Measurements from ENCODE around the gene BACH2. TPM values are rescaled to one million over a fixed set of nuclear protein-coding genes. Genes with fewer than 3 reads are reported as not detected.

The BACH2 gene
- total and polyA plus RNA-seq, 2 of the 8 experiments (the other 6 are each of a cell fraction or from before 2014, with no cell fraction given): 1.9 to 5.9 TPM

GRCh38 chr6:90226257-90226656 is 70.4 kb downstream of the BACH2 start:
- CTCF ChIA-PET (ENCODE audit: partially characterized antibody): interaction anchor here (0.7 to 2.5 kb wide), 5 partner anchors 13 to 286 kb away, joined by 3 to 7 read pairs (median 3); no protein-coding TSS in a partner anchor
- Histone ChIP-seq H2AK5ac (ENCODE audit: low read depth, low read length) (no peak overlapping the region), H3K79me2 (ENCODE audit: control insufficient read depth in 1 of 2, insufficient read depth in 2 of 2, low read length in 2 of 2) (no peaks in the 10 kb centered on the region), H2BK15ac (ENCODE audit: low read length) (no peak overlapping the region), H3K4me1 (replicated peaks in 1 of 4; ENCODE audit: control insufficient read depth in 3 of 4, insufficient read depth in 4 of 4, low read length in 3 of 4) (peaks cover 0 to 2% (median under 1%) of the 10 kb centered on the region in 4 experiments; a peak in 2 of 7 replicates), H3K27ac (ENCODE audit: low read depth, low read length) (no peak overlapping the region), H4K20me1 (replicated peaks in 1 of 2; ENCODE audit: control insufficient read depth in 1 of 2, insufficient read depth in 2 of 2, low read length in 2 of 2) (no peaks in the 10 kb centered on the region), H4K5ac (ENCODE audit: insufficient read length, low read depth, low read length) (no peak overlapping the region), H2AFZ (ENCODE audit: low read length) (no peak overlapping the region), H4K8ac (ENCODE audit: extremely low read depth, insufficient read depth, low read length) (no peak overlapping the region), H4K91ac (replicated peaks; ENCODE audit: insufficient read length, low read length) (no peak overlapping the region), H3K4me2 (ENCODE audit: insufficient read depth in 1 of 2, low read depth in 2 of 2, low read length in 2 of 2) (no peak overlapping the region), H3K36me3 (ENCODE audit: control insufficient read depth in 2 of 4, insufficient read depth in 4 of 4, low read length in 3 of 4) (no peaks in the 10 kb centered on the region), H3K27me3 (replicated peaks in 1 of 4; ENCODE audit: control insufficient read depth in 3 of 4, extremely low read depth in 1 of 4, insufficient read depth in 3 of 4, low read length in 3 of 4) (no peaks in the 10 kb centered on the region), H2BK120ac (replicated peaks; ENCODE audit: low read depth, low read length) (no peak overlapping the region), H2BK12ac (ENCODE audit: low read depth, low read length) (no peak overlapping the region; the same call in 1 of the 2 replicates), H3K23me2 (ENCODE audit: low read depth, low read length) (no peaks in the 10 kb centered on the region), H3K9me3 (ENCODE audit: insufficient read depth in 2 of 2, low read depth in 1 of 2, low read length in 1 of 2) (no peaks in the 10 kb centered on the region), H3K56ac (replicated peaks; ENCODE audit: insufficient read length, low read depth, low read length) (no peak overlapping the region), H3K18ac (ENCODE audit: extremely low read depth, low read length) (no peak overlapping the region), H3K79me1 (ENCODE audit: low read depth, low read length) (no peaks in the 10 kb centered on the region), H2BK5ac (ENCODE audit: low read depth, low read length) (no peak overlapping the region), H3K23ac (ENCODE audit: insufficient read length) (no peak overlapping the region), H3K4me3 (ENCODE audit: extremely low read depth in 1 of 4, insufficient read depth in 2 of 4, low read depth in 3 of 4, low read length in 4 of 4) (no peak overlapping the region), H2BK20ac (ENCODE audit: low read length) (no peak overlapping the region), H3K9ac (replicated peaks in 1 of 4; ENCODE audit: extremely low read depth in 1 of 4, low read depth in 3 of 4, low read length in 3 of 4) (no peak overlapping the region), H3K4ac (replicated peaks; ENCODE audit: insufficient read length, low read depth, low read length) (no peak overlapping the region), H3K14ac (ENCODE audit: insufficient read length) (no peak overlapping the region)
- WGBS, 2 experiments (ENCODE audit: extremely low coverage in 1 of 2, insufficient coverage in 1 of 2, insufficient read length in 1 of 2, insufficient replicate concordance in 2 of 2, low coverage in 1 of 2, low lambda C conversion rate in 2 of 2, missing lambda C conversion rate in 1 of 2): 94% methylated on average over 2 of the region's 2 CpGs; no CpG with 5 or more reads in 1 of the 2 experiments
- no peak for FAIRE-seq
- TF ChIP-seq RAD21 (IDR thresholded peaks at IDR 0.05 in 1 of 2, conservative IDR thresholded peaks at IDR 0.05 in 1 of 2; ENCODE audit: low read depth in 2 of 2, low read length in 2 of 2): no peak
- TF ChIP-seq POLR2A (IDR thresholded peaks at IDR 0.05; ENCODE audit: control extremely low read depth in 1 of 2, low read depth in 2 of 2, low read length in 2 of 2): no peak
- TF ChIP-seq HDAC2 (IDR thresholded peaks at IDR 0.05; ENCODE audit: borderline replicate concordance in 1 of 2, low read depth in 2 of 2, low read length in 2 of 2): no peak
- no peak for TF ChIP-seq CTCF (IDR thresholded peaks at IDR 0.05; ENCODE audit: control extremely low read depth in 1 of 3, insufficient read depth in 1 of 3, low read depth in 1 of 3, low read length in 3 of 3)
- TF ChIP-seq E2F6 (IDR thresholded peaks at IDR 0.05): no peak
- TF ChIP-seq SUZ12 (IDR thresholded peaks at IDR 0.05; ENCODE audit: low read length): no peak
- TF ChIP-seq TAF7 (optimal IDR thresholded peaks at IDR 0.05; ENCODE audit: borderline replicate concordance, low read depth, low read length): no peak
- DNase-seq (ENCODE audit: low read depth in 1 of 2, low spot score in 2 of 2): no peak
- POLR2A ChIA-PET (ENCODE audit: partially characterized antibody): no interaction called here
